ENCODE measurements around the gene DVL3.

DVL3 gene

GRCh38 chr3:184171562-184171961, 16.4 kb downstream of the DVL3 start:
- Histone ChIP-seq H3K4me3 (no peak overlapping the region), H3K4me2 (no peak overlapping the region), H3K9me3 (replicated peaks in 1 of 11) (no peaks in the 10 kb centered on the region), H3K27me3 (no peaks in the 10 kb centered on the region), H3K27ac (no peak overlapping the region), H4K20me1 (peaks cover 0 to 38% (median 2%) of the 10 kb centered on the region in 11 experiments; a peak in 10 of 22 replicates), H3K9ac (no peak overlapping the region), H3K4me1 (peaks cover 13 to 39% (median 21%) of the 10 kb centered on the region in 10 experiments), H3K36me3 (peaks cover 56 to 72% (median 66%) of the 10 kb centered on the region in 11 experiments)
- no peak for TF ChIP-seq Cebpa-rat (IDR thresholded peaks at IDR 0.05)

DNA sequence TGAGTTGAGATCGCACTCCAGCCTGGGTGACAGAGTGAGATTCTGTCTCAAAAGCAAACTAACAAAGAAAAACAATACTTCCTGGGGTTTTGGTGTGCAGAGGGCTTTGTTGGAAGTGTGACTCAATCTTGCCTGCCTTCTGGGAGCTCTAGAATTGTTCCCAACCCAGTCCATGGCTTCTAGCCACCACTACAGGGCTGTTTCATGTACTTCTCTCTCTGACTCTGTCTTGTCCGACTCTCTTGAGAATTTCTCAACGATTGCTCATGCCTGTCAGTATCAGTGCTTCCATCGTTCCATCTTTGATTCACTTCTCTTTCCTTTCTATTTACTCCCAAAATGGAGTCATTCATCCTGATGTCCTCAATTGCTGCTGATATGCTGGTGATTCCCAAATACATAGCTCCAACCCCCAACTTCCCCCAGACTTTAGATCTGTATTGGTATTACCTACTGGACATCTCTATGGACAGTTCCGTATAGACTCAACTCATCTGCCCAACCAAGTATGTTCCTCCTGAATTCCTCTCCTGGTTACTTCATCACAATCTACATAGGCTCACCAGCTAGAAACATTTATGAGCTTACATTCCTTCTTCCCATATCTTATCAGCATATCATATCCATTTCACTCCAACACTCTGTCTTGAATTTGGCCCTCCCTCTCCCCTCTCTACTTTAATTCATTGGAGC, 17.6 kb downstream of the DVL3 start:
- Histone ChIP-seq H3K4me1 (peaks cover 26 to 51% (median 33%) of the 10 kb centered on the region in 10 experiments), H3K4me2 (no peak overlapping the region), H4K20me1 (peaks cover 8 to 42% (median 15%) of the 10 kb centered on the region in 11 experiments; a peak in 18 of 22 replicates), H3K36me3 (peaks cover 54 to 71% (median 65%) of the 10 kb centered on the region in 11 experiments), H3K27me3 (no peaks in the 10 kb centered on the region), H3K4me3 (no peak overlapping the region), H3K9ac (no peak overlapping the region), H3K9me3 (replicated peaks in 1 of 11) (no peaks in the 10 kb centered on the region), H3K27ac (no peak overlapping the region)
- TF ChIP-seq Cebpa-rat (IDR thresholded peaks at IDR 0.05) = no peak

- H3K4me1 ChIP-seq = peaks cover 30 to 56% (median 37%) of the 10 kb centered on the region in 10 experiments
- H4K20me1 ChIP-seq = peaks cover 12 to 42% (median 17%) of the 10 kb centered on the region in 11 experiments; a peak in 18 of 22 replicates
- no peak for TF ChIP-seq Cebpa-rat (IDR thresholded peaks at IDR 0.05)
- H3K4me3 ChIP-seq = no peak overlapping the region
- no peaks in the 10 kb centered on the region for H3K9me3 ChIP-seq (replicated peaks in 1 of 11)
- H3K9ac ChIP-seq = no peak overlapping the region
- no peaks in the 10 kb centered on the region for H3K27me3 ChIP-seq
- H3K4me2 ChIP-seq = peak overlapping the region in 3 of 11 experiments; percentile 42 to 68 (median 68); a peak in 2 of 22 replicates
- peak overlapping the region in 1 of 11 experiments; percentile 43; a peak in 2 of 22 replicates for H3K27ac ChIP-seq
- H3K36me3 ChIP-seq = peaks cover 54 to 71% (median 65%) of the 10 kb centered on the region in 11 experiments
These were observed 18.2 kb downstream of the DVL3 start for GRCh38 chr3:184173374-184173722.

DNA sequence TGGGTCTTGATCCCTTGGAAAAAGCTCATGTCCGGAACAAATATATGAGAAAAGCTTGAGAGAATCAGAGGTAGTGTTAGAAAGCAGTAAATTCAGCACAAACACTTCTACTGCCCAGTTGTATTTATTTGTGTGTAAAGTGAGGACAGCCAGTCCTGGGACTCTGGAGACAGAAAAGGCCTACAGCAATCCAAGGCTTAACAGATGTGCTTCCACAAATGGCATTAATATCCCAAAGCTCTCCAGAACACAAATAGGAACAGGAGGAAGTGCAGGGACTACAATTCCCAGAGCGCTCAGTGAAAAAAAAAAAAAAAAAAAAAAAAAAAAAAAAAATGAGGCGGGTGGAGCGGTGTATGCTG, 19.1 kb downstream of the DVL3 start:
- H3K36me3 ChIP-seq = peaks cover 54 to 71% (median 65%) of the 10 kb centered on the region in 11 experiments
- H3K9ac ChIP-seq = peak overlapping the region in 4 of 11 experiments; percentile 26 to 95 (median 44); a peak in 6 of 22 replicates
- TF ChIP-seq Cebpa-rat (IDR thresholded peaks at IDR 0.05) = no peak
- H3K4me1 ChIP-seq = peaks cover 30 to 66% (median 40%) of the 10 kb centered on the region in 10 experiments
- H3K4me2 ChIP-seq = peak overlapping the region; percentile 19 to 68 (median 49); a peak in 18 of 22 replicates
- peak overlapping the region in 2 of 10 experiments; percentile 19 to 99; a peak in 3 of 20 replicates for H3K4me3 ChIP-seq
- peaks cover 12 to 42% (median 27%) of the 10 kb centered on the region in 11 experiments; a peak in 17 of 22 replicates for H4K20me1 ChIP-seq
- H3K27me3 ChIP-seq = no peaks in the 10 kb centered on the region
- no peaks in the 10 kb centered on the region for H3K9me3 ChIP-seq (replicated peaks in 1 of 11)
- peak overlapping the region in 5 of 11 experiments; percentile 4 to 43 (median 18); a peak in 7 of 22 replicates for H3K27ac ChIP-seq

- H3K9ac ChIP-seq = peak within 1 kb of the TSS; percentile 91 to 97 (median 94)
- H3K4me1 ChIP-seq = peaks cover 30 to 72% (median 42%) of the 10 kb centered on the region in 10 experiments
- H3K27ac ChIP-seq = peak within 1 kb of the TSS; percentile 85 to 94 (median 87)
- H3K36me3 ChIP-seq = peaks cover 54 to 71% (median 65%) of the 10 kb centered on the region in 11 experiments
- H4K20me1 ChIP-seq = peaks cover 12 to 48% (median 27%) of the 10 kb centered on the region in 11 experiments; a peak in 17 of 22 replicates
- TF ChIP-seq Cebpa-rat (IDR thresholded peaks at IDR 0.05) = no peak
- H3K9me3 ChIP-seq (replicated peaks in 1 of 11) = no peaks in the 10 kb centered on the region
- peak within 1 kb of the TSS; percentile 96 to 99 (median 97) for H3K4me2 ChIP-seq
- no peaks in the 10 kb centered on the region for H3K27me3 ChIP-seq
- H3K4me3 ChIP-seq = peak within 1 kb of the TSS; percentile 84 to 100 (median 94)
These were observed 19.7 kb downstream of the DVL3 start, which contains the start of gene AP2M1 for GRCh38 chr3:184174646-184175492. Gene AP2M1 (plus strand): TSS chr3:184174855. CDS start chr3:184176994, 2,139 bp downstream.

DNA sequence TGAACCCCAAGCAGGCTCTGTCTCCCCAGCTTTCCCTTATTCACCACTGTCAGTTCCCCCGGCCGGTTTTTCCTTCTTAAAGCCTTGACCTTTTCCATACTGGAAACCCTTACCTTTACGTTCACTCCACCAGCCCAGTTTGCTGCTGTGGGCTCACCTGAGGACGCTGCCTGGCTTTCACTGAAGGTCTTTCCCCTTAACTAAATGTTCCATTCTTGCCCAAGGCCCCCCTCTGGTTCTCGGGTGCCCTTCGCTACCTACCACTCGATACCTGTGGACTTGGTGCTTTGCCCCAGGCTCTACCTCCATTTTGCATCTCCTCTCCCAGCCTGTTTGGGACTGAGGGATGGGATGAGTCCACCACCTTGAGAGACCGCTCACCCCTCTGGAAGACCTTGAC, 20.3 kb downstream of the DVL3 start:
- Histone ChIP-seq H3K9ac (peak overlapping the region; percentile 91 to 97 (median 94)), H3K9me3 (replicated peaks in 1 of 11) (no peaks in the 10 kb centered on the region), H3K4me3 (peak overlapping the region; percentile 84 to 100 (median 94)), H3K27me3 (no peaks in the 10 kb centered on the region), H4K20me1 (peaks cover 12 to 51% (median 29%) of the 10 kb centered on the region in 11 experiments; a peak in 17 of 22 replicates), H3K4me1 (peaks cover 30 to 78% (median 45%) of the 10 kb centered on the region in 10 experiments), H3K36me3 (peaks cover 55 to 71% (median 65%) of the 10 kb centered on the region in 11 experiments), H3K27ac (peak overlapping the region; percentile 85 to 94 (median 87)), H3K4me2 (peak overlapping the region; percentile 96 to 99 (median 97))
- no peak for TF ChIP-seq Cebpa-rat (IDR thresholded peaks at IDR 0.05)

GRCh38 chr3:184175981-184176376, 20.8 kb downstream of the DVL3 start:
- Histone ChIP-seq H3K36me3 (peaks cover 55 to 71% (median 65%) of the 10 kb centered on the region in 11 experiments), H3K9ac (peak overlapping the region; percentile 91 to 97 (median 94); a peak in 21 of 22 replicates), H3K27me3 (no peaks in the 10 kb centered on the region), H3K4me3 (peak overlapping the region; percentile 84 to 100 (median 94)), H3K27ac (peak overlapping the region; percentile 50 to 94 (median 87)), H3K4me2 (peak overlapping the region; percentile 96 to 99 (median 97)), H3K4me1 (peaks cover 30 to 80% (median 45%) of the 10 kb centered on the region in 10 experiments), H3K9me3 (replicated peaks in 1 of 11) (no peaks in the 10 kb centered on the region), H4K20me1 (peaks cover 12 to 51% (median 29%) of the 10 kb centered on the region in 11 experiments; a peak in 17 of 22 replicates)
- no peak for TF ChIP-seq Cebpa-rat (IDR thresholded peaks at IDR 0.05)
